D341Med (cell line): ENCODE measurements around the gene KLHL12.

ENCODE experiments used
- DNase-seq: peaks from one replicate; pipeline ENCODE4 v3.0.0; 2012; ENCODE audit warnings: low spot score

KLHL12 gene

GRCh38 chr1:202926581-202927491 is at the start of gene KLHL12:
Gene KLHL12, minus strand, starts transcription at chr1:202927234. Its CDS starts 2,072 bp downstream, at chr1:202925162.
- DNase-seq = peak; percentile 99

- no peak for DNase-seq
Observed at GRCh38 chr1:202976633-202977032, 49.6 kb upstream of the KLHL12 start.

GRCh38 chr1:202974856-202975255 is 47.8 kb upstream of the KLHL12 start:
- no peak for DNase-seq

GRCh38 chr1:202972046-202972445 is 45.0 kb upstream of the KLHL12 start:
- DNase-seq = no peak

GRCh38 chr1:202968895-202969295 is 41.9 kb upstream of the KLHL12 start:
- peak; percentile 72 for DNase-seq

- DNase-seq = no peak
Observed at GRCh38 chr1:202968351-202968750, 41.3 kb upstream of the KLHL12 start.

- no peak for DNase-seq
Observed at GRCh38 chr1:202967684-202968281, 40.7 kb upstream of the KLHL12 start.

GRCh38 chr1:202966006-202966898 is 39.2 kb upstream of the KLHL12 start:
- DNase-seq = no peak

- DNase-seq = no peak
Observed at GRCh38 chr1:202965422-202965821, 38.4 kb upstream of the KLHL12 start.

- peak; percentile 78 for DNase-seq
Observed at GRCh38 chr1:202964791-202965410, 37.9 kb upstream of the KLHL12 start.

GRCh38 chr1:202961220-202961880 is 34.3 kb upstream of the KLHL12 start:
- DNase-seq = no peak

- no peak for DNase-seq
Observed at GRCh38 chr1:202959276-202959620, 32.2 kb upstream of the KLHL12 start.

GRCh38 chr1:202958544-202959275 is 31.7 kb upstream of the KLHL12 start:
- DNase-seq = no peak

- DNase-seq = peak; percentile 99
Observed at GRCh38 chr1:202957733-202958543, 30.9 kb upstream of the KLHL12 start, which contains the start of gene ADIPOR1. Gene ADIPOR1, minus strand, starts transcription at chr1:202958312. Its CDS starts 7,242 bp downstream, at chr1:202951070.

- DNase-seq = no peak
Observed at GRCh38 chr1:202956969-202957368, 29.9 kb upstream of the KLHL12 start.

GRCh38 chr1:202954057-202954745 is 27.2 kb upstream of the KLHL12 start:
- no peak for DNase-seq

GRCh38 chr1:202953392-202953791 is 26.4 kb upstream of the KLHL12 start:
- no peak for DNase-seq

GRCh38 chr1:202952818-202953217 is 25.8 kb upstream of the KLHL12 start:
- no peak for DNase-seq

- DNase-seq = no peak
Observed at GRCh38 chr1:202952099-202952498, 25.1 kb upstream of the KLHL12 start.
